Endothelial cell of umbilical vein (primary cell): ENCODE measurements around the gene STRN. TPM values are rescaled to one million over a fixed set of nuclear protein-coding genes. Genes with fewer than 3 reads are reported as not detected.

Source experiments
- BruUV-seq: library from RNA; stranded (reverse); fragments of 400-500 nt; replicated peaks from 2 replicates; lab custom pipeline; 2021; lab: Mats Ljungman, UMichigan
- CTCF ChIA-PET: fragments of 300-600, 350-600 bp; sonication (Branson Sonifier 250); formaldehyde crosslinking; loops from one replicate; lab custom pipeline; 2021; ENCODE audit warnings: antibody characterized with exemption, inconsistent platforms; lab: Charles Lee
- POLR2A ChIA-PET: fragments of 300-600, 350-600 bp; sonication (Branson Sonifier 250); formaldehyde crosslinking; loops from one replicate; lab custom pipeline; 2021; ENCODE audit warnings: antibody characterized with exemption, inconsistent platforms; lab: Charles Lee
- DNase-seq: peaks from one replicate; pipeline ENCODE4 v3.0.0-alpha.2; 2011; ENCODE audit warnings: low read depth, low spot score
- FAIRE-seq: peaks from 2 replicates; lab custom pipeline; 2011; peaks lifted over from hg19 to GRCh38; lab: Jason Lieb, UNC
- H2AFZ ChIP-seq: 2 replicates; pipeline ENCODE4 v1.6.0; 2012; ENCODE audit warnings: low read depth, low read length, control low read depth, inconsistent platforms
- H3K27ac ChIP-seq: 2 replicates; pipeline ENCODE4 v1.5.1; 2011; ENCODE audit warnings: low read depth, mild to moderate bottlenecking, control low read depth, low read length, moderate library complexity; ENCODE audit not compliant: insufficient read depth
- H3K27me3 ChIP-seq, 2 experiments: 2 replicates each; pipeline versions ENCODE4 v1.6.0 to v1.6.1; 2011; ENCODE audit warnings: low read length in 2 of 2, mixed read lengths in 1 of 2; ENCODE audit not compliant: control insufficient read depth in 2 of 2, insufficient read depth in 2 of 2
- H3K36me3 ChIP-seq, 2 experiments: 2 replicates in 1 of 2; 3 replicates in 1 of 2; pipeline ENCODE4 v1.5.1; 2011; ENCODE audit warnings: low read length in 2 of 2, mild to moderate bottlenecking in 1 of 2, moderate library complexity in 1 of 2; ENCODE audit not compliant: control insufficient read depth in 2 of 2, insufficient read depth in 2 of 2; ENCODE audit errors: extremely low read depth in 1 of 2
- H3K4me1 ChIP-seq: 3 replicates; pipeline ENCODE4 v1.5.1; 2011; ENCODE audit warnings: mild to moderate bottlenecking, low read length; ENCODE audit not compliant: control insufficient read depth, insufficient read depth; ENCODE audit errors: extremely low read depth
- H3K4me2 ChIP-seq: 2 replicates; pipeline ENCODE4 v1.6.1; 2011; ENCODE audit warnings: low read length, control low read depth, mixed read lengths; ENCODE audit not compliant: insufficient read depth
- H3K4me3 ChIP-seq, 3 experiments: fragments of 200-600 bp in 1 of 3; sonication (generic), shearing (Covaris generic) in 1 of 3; replicated peaks in 1 of 3; 2 replicates each; pipeline ENCODE4 v1.5.1; 2011 to 2016; ENCODE audit warnings: control low read depth in 3 of 3, low read length in 3 of 3, mild to moderate bottlenecking in 2 of 3, inconsistent platforms in 1 of 3, low read depth in 1 of 3, moderate library complexity in 1 of 3; ENCODE audit not compliant: insufficient read depth in 1 of 3
- H3K79me2 ChIP-seq: 2 replicates; pipeline ENCODE4 v1.6.0; 2012; ENCODE audit warnings: low read length, inconsistent platforms; ENCODE audit not compliant: control insufficient read depth, insufficient read depth
- H3K9ac ChIP-seq: replicated peaks from 2 replicates; pipeline ENCODE3; 2011; ENCODE audit warnings: low read length, control low read depth; ENCODE audit not compliant: insufficient read depth; ENCODE audit errors: extremely low read depth
- H3K9me1 ChIP-seq: replicated peaks from 3 replicates; pipeline ENCODE4 v1.6.0; 2011; ENCODE audit warnings: mild to moderate bottlenecking, low read length; ENCODE audit not compliant: control insufficient read depth, insufficient read depth; ENCODE audit errors: extremely low read depth
- H3K9me3 ChIP-seq: replicated peaks from 2 replicates; pipeline ENCODE4 v1.5.1; 2012; ENCODE audit warnings: low read length, inconsistent platforms; ENCODE audit not compliant: control insufficient read depth, insufficient read depth
- H4K20me1 ChIP-seq: replicated peaks from 2 replicates; pipeline ENCODE3; 2011; ENCODE audit warnings: mild to moderate bottlenecking, low read length; ENCODE audit not compliant: control insufficient read depth, insufficient read depth; ENCODE audit errors: extremely low read depth
- EZH2 ChIP-seq: IDR thresholded peaks from 2 replicates; pipeline ENCODE4 v1.6.1; 2012; ENCODE audit warnings: borderline replicate concordance, low read depth, mild to moderate bottlenecking, moderate library complexity, low read length, inconsistent platforms; ENCODE audit not compliant: severe bottlenecking
- FOS ChIP-seq: IDR thresholded peaks from 2 replicates; pipeline ENCODE4 v1.6.1; 2011; ENCODE audit warnings: mild to moderate bottlenecking, low read length, moderate library complexity, borderline replicate concordance; ENCODE audit not compliant: insufficient read depth
- GATA2 ChIP-seq: IDR thresholded peaks from 2 replicates; pipeline ENCODE4 v1.7.0; 2011; ENCODE audit warnings: low read depth, mild to moderate bottlenecking, moderate library complexity, mixed read lengths, low read length; ENCODE audit not compliant: insufficient read length, insufficient read depth
- JUN ChIP-seq: IDR thresholded peaks from 2 replicates; pipeline ENCODE4 v1.6.1; 2011; ENCODE audit warnings: borderline replicate concordance, low read depth; ENCODE audit not compliant: insufficient read length, insufficient read depth
- MYC ChIP-seq: IDR thresholded peaks from one replicate; pipeline ENCODE4 v1.6.1; 2011; ENCODE audit warnings: mild to moderate bottlenecking, low read depth, low read length
- POLR2A ChIP-seq: IDR thresholded peaks from 2 replicates; pipeline ENCODE4 v1.6.1; 2012; ENCODE audit warnings: low read depth, mild to moderate bottlenecking, control low read depth, low read length
- POLR2AphosphoS5 ChIP-seq: IDR thresholded peaks from 2 replicates; pipeline ENCODE4 v1.6.1; 2012; ENCODE audit warnings: low read depth, mild to moderate bottlenecking, control low read depth, low read length, moderate library complexity; ENCODE audit not compliant: insufficient read depth
- dilution Hi-C: fragments of 300-500 bp; cut with MboI; formaldehyde crosslinking; loops from one replicate; pipeline ENCODE4 v1.15.0; 2019; ENCODE audit warnings: low sequenced_read_pairs; ENCODE audit not compliant: extremely low pct_ligation_motif_present
- intact Hi-C: fragments of 100-400 bp; cut with micrococcal nuclease; formaldehyde crosslinking; loops from one replicate; pipeline ENCODE4 v1.10.0; 2022
- polyA plus RNA-seq, 4 experiments: library from polyadenylated mRNA; depleted of rRNA in 3 of 4; stranded (reverse) in 3 of 4; unstranded in 1 of 4; fragments of >200 nt; gene quantifications; 2 replicates each; pipeline versions ENCODE4 v1.2.1 to v1.2.3, GENCODE V29; 2011 to 2012; ENCODE audit warnings: missing spikeins in 1 of 4
- total RNA-seq: library from RNA; stranded (reverse); gene quantifications from 2 replicates; pipeline ENCODE4 v1.2.3, GENCODE V29; 2021
- TF ChIP-seq, protein P1 (sequence below): IDR thresholded peaks from 2 replicates; pipeline ENCODE4 v1.6.1; 2011; ENCODE audit not compliant: insufficient read depth, insufficient read length
- TF ChIP-seq, protein P2 (sequence below), 2 donors: IDR thresholded peaks; 1 replicate in 1 of 2; 2 replicates in 1 of 2; pipeline ENCODE4 v1.5.1; 2011; ENCODE audit warnings: low read length in 2 of 2, mild to moderate bottlenecking in 2 of 2, moderate library complexity in 2 of 2, control low read depth in 1 of 2, inconsistent platforms in 1 of 2, low read depth in 1 of 2; ENCODE audit not compliant: insufficient read depth in 1 of 2; ENCODE audit errors: extremely low read depth in 1 of 2

Gene STRN
- total and polyA plus RNA-seq, 2 donors (not counting 3 experiments of a cell fraction or from before 2014, with no cell fraction given), result 6.7 to 33.4 TPM

DNA sequence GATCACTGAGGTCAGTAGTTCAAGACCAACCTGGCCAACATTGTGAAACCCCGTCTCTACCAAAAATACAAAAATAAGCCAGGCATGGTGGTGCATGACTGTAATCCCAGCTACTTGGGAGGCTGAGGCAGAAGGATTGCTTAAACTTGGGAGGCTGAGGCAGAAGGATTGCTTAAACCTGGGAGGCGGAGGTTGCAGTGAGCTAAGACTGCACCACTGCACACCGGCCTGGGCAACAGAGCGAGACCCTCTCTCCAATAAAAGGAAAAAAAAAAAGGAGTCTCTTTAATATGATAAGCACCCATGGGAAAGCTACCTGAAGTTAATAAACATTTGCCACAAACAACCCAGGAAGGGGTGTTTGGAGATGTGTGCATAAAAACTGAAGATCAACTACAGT, 2.6 kb downstream of the STRN start:
- intact Hi-C loops (no loop called here), dilution Hi-C loops (no loop called here)
- no peak overlapping the region for H3K4me2 ChIP-seq
- H4K20me1 ChIP-seq, result no peaks in the 10 kb centered on the region
- no peak overlapping the region for H3K9ac ChIP-seq
- FAIRE-seq (no peak), DNase-seq (no peak)
- H3K4me1 ChIP-seq, result peaks cover 19% of the 10 kb centered on the region
- no peaks in the 10 kb centered on the region for H3K36me3 ChIP-seq
- BruUV-seq, result no TSS peak
- ChIA-PET POLR2A (no interaction called here), CTCF (no interaction called here)
- H3K27ac ChIP-seq, result no peak overlapping the region
- no peaks in the 10 kb centered on the region for H3K9me1 ChIP-seq
- peaks cover 47% of the 10 kb centered on the region for H3K79me2 ChIP-seq
- TF ChIP-seq POLR2A (no peak), FOS (no peak), GATA2 (no peak), EZH2 (no peak), JUN (no peak), POLR2AphosphoS5 (no peak), MYC (no peak)
- TF ChIP-seq, protein P1, sequence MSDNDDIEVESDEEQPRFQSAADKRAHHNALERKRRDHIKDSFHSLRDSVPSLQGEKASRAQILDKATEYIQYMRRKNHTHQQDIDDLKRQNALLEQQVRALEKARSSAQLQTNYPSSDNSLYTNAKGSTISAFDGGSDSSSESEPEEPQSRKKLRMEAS, result no peak
- TF ChIP-seq, protein P2, sequence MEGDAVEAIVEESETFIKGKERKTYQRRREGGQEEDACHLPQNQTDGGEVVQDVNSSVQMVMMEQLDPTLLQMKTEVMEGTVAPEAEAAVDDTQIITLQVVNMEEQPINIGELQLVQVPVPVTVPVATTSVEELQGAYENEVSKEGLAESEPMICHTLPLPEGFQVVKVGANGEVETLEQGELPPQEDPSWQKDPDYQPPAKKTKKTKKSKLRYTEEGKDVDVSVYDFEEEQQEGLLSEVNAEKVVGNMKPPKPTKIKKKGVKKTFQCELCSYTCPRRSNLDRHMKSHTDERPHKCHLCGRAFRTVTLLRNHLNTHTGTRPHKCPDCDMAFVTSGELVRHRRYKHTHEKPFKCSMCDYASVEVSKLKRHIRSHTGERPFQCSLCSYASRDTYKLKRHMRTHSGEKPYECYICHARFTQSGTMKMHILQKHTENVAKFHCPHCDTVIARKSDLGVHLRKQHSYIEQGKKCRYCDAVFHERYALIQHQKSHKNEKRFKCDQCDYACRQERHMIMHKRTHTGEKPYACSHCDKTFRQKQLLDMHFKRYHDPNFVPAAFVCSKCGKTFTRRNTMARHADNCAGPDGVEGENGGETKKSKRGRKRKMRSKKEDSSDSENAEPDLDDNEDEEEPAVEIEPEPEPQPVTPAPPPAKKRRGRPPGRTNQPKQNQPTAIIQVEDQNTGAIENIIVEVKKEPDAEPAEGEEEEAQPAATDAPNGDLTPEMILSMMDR (IDR thresholded peaks at IDR 0.05; ENCODE audit: extremely low read depth in 1 of 2, insufficient read depth in 1 of 2, low read depth in 1 of 2, low read length in 2 of 2), result no peak
- H2AFZ ChIP-seq, result no peak overlapping the region
- H3K4me3 ChIP-seq, result no peak overlapping the region
- H3K27me3 ChIP-seq, result no peaks in the 10 kb centered on the region
- no peaks in the 10 kb centered on the region for H3K9me3 ChIP-seq
